A673 (cell line): ENCODE measurements around the gene UAP1L1.

ENCODE experiments used
- CTCF ChIP-seq: fragments of 300-800, 200-600 bp; sonication (generic); conservative IDR thresholded peaks from 2 replicates; pipeline ENCODE4 v1.5.1; 2017; ENCODE audit warnings: low read depth, mild to moderate bottlenecking, antibody characterized with exemption, low read length, moderate library complexity, mixed read lengths
- EZH2 ChIP-seq: fragments of 200-600 bp; sonication (generic); IDR thresholded peaks from 2 replicates; pipeline ENCODE4 v1.6.1; 2017; ENCODE audit warnings: borderline replicate concordance, low read depth, mild to moderate bottlenecking, mixed read lengths, antibody characterized with exemption, low read length; ENCODE audit not compliant: poor library complexity, severe bottlenecking

DNA sequence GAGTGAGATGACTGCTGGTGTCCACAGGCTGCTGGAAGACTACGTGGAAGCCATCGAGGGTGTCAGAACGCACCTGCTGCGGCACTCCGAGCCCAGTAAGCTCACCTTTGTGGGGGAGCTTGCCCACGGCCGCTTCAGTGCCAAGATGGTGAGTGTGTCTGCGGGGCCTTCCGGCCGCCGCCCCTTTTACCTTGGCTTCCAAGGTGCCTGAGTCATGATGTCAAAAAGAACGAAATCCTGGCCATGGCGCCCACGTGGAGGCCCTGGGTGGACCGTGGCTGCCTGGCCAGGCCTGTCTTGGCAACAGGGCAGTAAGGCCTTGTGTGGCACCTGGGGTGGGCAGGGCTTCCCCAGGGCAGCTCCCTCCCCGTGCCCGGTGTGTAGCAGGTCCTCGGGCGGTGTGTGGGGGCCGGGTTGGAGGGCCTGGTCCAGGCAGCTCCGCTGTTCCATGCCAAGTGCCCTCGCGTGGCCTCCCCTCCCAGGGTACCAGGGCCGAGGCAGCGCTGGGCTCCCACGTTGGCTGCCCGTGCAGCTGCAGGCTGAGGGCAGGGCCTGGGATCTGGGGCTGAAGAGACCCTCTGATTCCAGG is 29.4 kb downstream of the UAP1L1 start:
- TF ChIP-seq CTCF (no peak), EZH2 (no peak)
